Endothelial cell of umbilical vein (primary cell): ENCODE data around the gene LIMK2. TPM values are rescaled to one million over a fixed set of nuclear protein-coding genes. Genes with fewer than 3 reads are reported as not detected.
"Not testable (repeated sequence)": the region's sequence is repeated elsewhere in the genome, so short reads cannot be mapped to it uniquely, and the experiment has no call there.

ENCODE experiments used
- BruUV-seq: library from RNA; stranded (reverse); fragments of 400-500 nt; replicated peaks from 2 replicates; lab custom pipeline; 2021; lab: Mats Ljungman, UMichigan
- CTCF ChIA-PET: fragments of 300-600, 350-600 bp; sonication (Branson Sonifier 250); formaldehyde crosslinking; loops from one replicate; lab custom pipeline; 2021; ENCODE audit warnings: antibody characterized with exemption, inconsistent platforms; lab: Charles Lee
- POLR2A ChIA-PET: fragments of 300-600, 350-600 bp; sonication (Branson Sonifier 250); formaldehyde crosslinking; loops from one replicate; lab custom pipeline; 2021; ENCODE audit warnings: antibody characterized with exemption, inconsistent platforms; lab: Charles Lee
- DNase-seq: peaks from one replicate; pipeline ENCODE4 v3.0.0-alpha.2; 2011; ENCODE audit warnings: low read depth, low spot score
- FAIRE-seq: peaks from 2 replicates; lab custom pipeline; 2011; peaks lifted over from hg19 to GRCh38; lab: Jason Lieb, UNC
- H2AFZ ChIP-seq: 2 replicates; pipeline ENCODE4 v1.6.0; 2012; ENCODE audit warnings: low read depth, low read length, control low read depth, inconsistent platforms
- H3K27ac ChIP-seq: 2 replicates; pipeline ENCODE4 v1.5.1; 2011; ENCODE audit warnings: low read depth, mild to moderate bottlenecking, control low read depth, low read length, moderate library complexity; ENCODE audit not compliant: insufficient read depth
- H3K27me3 ChIP-seq, 2 experiments: 2 replicates each; pipeline versions ENCODE4 v1.6.0 to v1.6.1; 2011; ENCODE audit warnings: low read length in 2 of 2, mixed read lengths in 1 of 2; ENCODE audit not compliant: control insufficient read depth in 2 of 2, insufficient read depth in 2 of 2
- H3K36me3 ChIP-seq, 2 experiments: 2 replicates in 1 of 2; 3 replicates in 1 of 2; pipeline ENCODE4 v1.5.1; 2011; ENCODE audit warnings: low read length in 2 of 2, mild to moderate bottlenecking in 1 of 2, moderate library complexity in 1 of 2; ENCODE audit not compliant: control insufficient read depth in 2 of 2, insufficient read depth in 2 of 2; ENCODE audit errors: extremely low read depth in 1 of 2
- H3K4me1 ChIP-seq: 3 replicates; pipeline ENCODE4 v1.5.1; 2011; ENCODE audit warnings: mild to moderate bottlenecking, low read length; ENCODE audit not compliant: control insufficient read depth, insufficient read depth; ENCODE audit errors: extremely low read depth
- H3K4me2 ChIP-seq: 2 replicates; pipeline ENCODE4 v1.6.1; 2011; ENCODE audit warnings: low read length, control low read depth, mixed read lengths; ENCODE audit not compliant: insufficient read depth
- H3K4me3 ChIP-seq, 3 experiments: fragments of 200-600 bp in 1 of 3; sonication (generic), shearing (Covaris generic) in 1 of 3; replicated peaks in 1 of 3; 2 replicates each; pipeline ENCODE4 v1.5.1; 2011 to 2016; ENCODE audit warnings: control low read depth in 3 of 3, low read length in 3 of 3, mild to moderate bottlenecking in 2 of 3, inconsistent platforms in 1 of 3, low read depth in 1 of 3, moderate library complexity in 1 of 3; ENCODE audit not compliant: insufficient read depth in 1 of 3
- H3K79me2 ChIP-seq: 2 replicates; pipeline ENCODE4 v1.6.0; 2012; ENCODE audit warnings: low read length, inconsistent platforms; ENCODE audit not compliant: control insufficient read depth, insufficient read depth
- H3K9ac ChIP-seq: replicated peaks from 2 replicates; pipeline ENCODE3; 2011; ENCODE audit warnings: low read length, control low read depth; ENCODE audit not compliant: insufficient read depth; ENCODE audit errors: extremely low read depth
- H3K9me1 ChIP-seq: replicated peaks from 3 replicates; pipeline ENCODE4 v1.6.0; 2011; ENCODE audit warnings: mild to moderate bottlenecking, low read length; ENCODE audit not compliant: control insufficient read depth, insufficient read depth; ENCODE audit errors: extremely low read depth
- H3K9me3 ChIP-seq: replicated peaks from 2 replicates; pipeline ENCODE4 v1.5.1; 2012; ENCODE audit warnings: low read length, inconsistent platforms; ENCODE audit not compliant: control insufficient read depth, insufficient read depth
- H4K20me1 ChIP-seq: replicated peaks from 2 replicates; pipeline ENCODE3; 2011; ENCODE audit warnings: mild to moderate bottlenecking, low read length; ENCODE audit not compliant: control insufficient read depth, insufficient read depth; ENCODE audit errors: extremely low read depth
- EZH2 ChIP-seq: IDR thresholded peaks from 2 replicates; pipeline ENCODE4 v1.6.1; 2012; ENCODE audit warnings: borderline replicate concordance, low read depth, mild to moderate bottlenecking, moderate library complexity, low read length, inconsistent platforms; ENCODE audit not compliant: severe bottlenecking
- FOS ChIP-seq: IDR thresholded peaks from 2 replicates; pipeline ENCODE4 v1.6.1; 2011; ENCODE audit warnings: mild to moderate bottlenecking, low read length, moderate library complexity, borderline replicate concordance; ENCODE audit not compliant: insufficient read depth
- GATA2 ChIP-seq: IDR thresholded peaks from 2 replicates; pipeline ENCODE4 v1.7.0; 2011; ENCODE audit warnings: low read depth, mild to moderate bottlenecking, moderate library complexity, mixed read lengths, low read length; ENCODE audit not compliant: insufficient read length, insufficient read depth
- JUN ChIP-seq: IDR thresholded peaks from 2 replicates; pipeline ENCODE4 v1.6.1; 2011; ENCODE audit warnings: borderline replicate concordance, low read depth; ENCODE audit not compliant: insufficient read length, insufficient read depth
- POLR2A ChIP-seq: IDR thresholded peaks from 2 replicates; pipeline ENCODE4 v1.6.1; 2012; ENCODE audit warnings: low read depth, mild to moderate bottlenecking, control low read depth, low read length
- POLR2AphosphoS5 ChIP-seq: IDR thresholded peaks from 2 replicates; pipeline ENCODE4 v1.6.1; 2012; ENCODE audit warnings: low read depth, mild to moderate bottlenecking, control low read depth, low read length, moderate library complexity; ENCODE audit not compliant: insufficient read depth
- dilution Hi-C: fragments of 300-500 bp; cut with MboI; formaldehyde crosslinking; loops from one replicate; pipeline ENCODE4 v1.15.0; 2019; ENCODE audit warnings: low sequenced_read_pairs; ENCODE audit not compliant: extremely low pct_ligation_motif_present
- intact Hi-C: fragments of 100-400 bp; cut with micrococcal nuclease; formaldehyde crosslinking; loops from one replicate; pipeline ENCODE4 v1.10.0; 2022
- polyA plus RNA-seq, 4 experiments: library from polyadenylated mRNA; depleted of rRNA in 3 of 4; stranded (reverse) in 3 of 4; unstranded in 1 of 4; fragments of >200 nt; gene quantifications; 2 replicates each; pipeline versions ENCODE4 v1.2.1 to v1.2.3, GENCODE V29; 2011 to 2012; ENCODE audit warnings: missing spikeins in 1 of 4
- total RNA-seq: library from RNA; stranded (reverse); gene quantifications from 2 replicates; pipeline ENCODE4 v1.2.3, GENCODE V29; 2021
- TF ChIP-seq, protein P1 (sequence below), 2 donors: IDR thresholded peaks; 1 replicate in 1 of 2; 2 replicates in 1 of 2; pipeline ENCODE4 v1.5.1; 2011; ENCODE audit warnings: low read length in 2 of 2, mild to moderate bottlenecking in 2 of 2, moderate library complexity in 2 of 2, control low read depth in 1 of 2, inconsistent platforms in 1 of 2, low read depth in 1 of 2; ENCODE audit not compliant: insufficient read depth in 1 of 2; ENCODE audit errors: extremely low read depth in 1 of 2
- TF ChIP-seq, protein P2 (sequence below): IDR thresholded peaks from 2 replicates; pipeline ENCODE4 v1.6.1; 2011; ENCODE audit not compliant: insufficient read depth, insufficient read length

Gene LIMK2
- total and polyA plus RNA-seq, 2 donors (not counting 3 experiments of a cell fraction or from before 2014, with no cell fraction given), result 23.2 to 76.7 TPM

DNA sequence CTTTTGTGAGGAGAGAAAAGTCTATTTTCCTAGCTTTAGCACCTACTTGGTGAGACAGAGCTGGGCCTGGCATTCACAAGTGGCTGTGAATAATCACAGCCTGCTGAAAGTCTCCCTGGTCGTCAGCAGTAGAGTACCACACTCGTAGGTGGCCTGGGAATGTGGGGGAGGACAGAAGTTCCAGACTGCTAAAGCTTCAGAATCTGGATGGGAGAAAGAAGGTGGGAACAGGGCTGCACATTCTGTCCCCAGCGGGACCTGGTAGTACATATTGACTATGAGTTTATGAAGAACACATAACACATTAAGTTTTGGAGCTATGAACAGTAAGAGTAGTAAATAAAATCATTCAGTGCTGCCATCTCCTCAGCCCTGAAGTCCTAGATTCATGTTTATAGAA, 19.0 kb upstream of the LIMK2 start:
- no peak overlapping the region for H3K4me3 ChIP-seq
- H2AFZ ChIP-seq, result no peak overlapping the region
- FAIRE-seq, result no peak
- H3K9me1 ChIP-seq, result no peaks in the 10 kb centered on the region
- dilution Hi-C loops (no loop called here), intact Hi-C loops (no loop called here)
- peaks cover 0 to 8% of the 10 kb centered on the region in 2 experiments for H3K36me3 ChIP-seq
- BruUV-seq, result no TSS peak
- no peaks in the 10 kb centered on the region for H3K27me3 ChIP-seq
- no peak overlapping the region for H3K4me2 ChIP-seq
- ChIA-PET CTCF (interaction anchor here (0.9 kb wide), 1 partner anchor 79 kb away, joined by 5 read pairs; no protein-coding TSS in a partner anchor), POLR2A (no interaction called here)
- no peaks in the 10 kb centered on the region for H4K20me1 ChIP-seq
- H3K9ac ChIP-seq, result no peak overlapping the region
- H3K79me2 ChIP-seq, result peaks cover 2% of the 10 kb centered on the region
- TF ChIP-seq POLR2A (no peak), GATA2 (no peak), POLR2AphosphoS5 (no peak), FOS (no peak), JUN (no peak), EZH2 (no peak)
- TF ChIP-seq, protein P1, sequence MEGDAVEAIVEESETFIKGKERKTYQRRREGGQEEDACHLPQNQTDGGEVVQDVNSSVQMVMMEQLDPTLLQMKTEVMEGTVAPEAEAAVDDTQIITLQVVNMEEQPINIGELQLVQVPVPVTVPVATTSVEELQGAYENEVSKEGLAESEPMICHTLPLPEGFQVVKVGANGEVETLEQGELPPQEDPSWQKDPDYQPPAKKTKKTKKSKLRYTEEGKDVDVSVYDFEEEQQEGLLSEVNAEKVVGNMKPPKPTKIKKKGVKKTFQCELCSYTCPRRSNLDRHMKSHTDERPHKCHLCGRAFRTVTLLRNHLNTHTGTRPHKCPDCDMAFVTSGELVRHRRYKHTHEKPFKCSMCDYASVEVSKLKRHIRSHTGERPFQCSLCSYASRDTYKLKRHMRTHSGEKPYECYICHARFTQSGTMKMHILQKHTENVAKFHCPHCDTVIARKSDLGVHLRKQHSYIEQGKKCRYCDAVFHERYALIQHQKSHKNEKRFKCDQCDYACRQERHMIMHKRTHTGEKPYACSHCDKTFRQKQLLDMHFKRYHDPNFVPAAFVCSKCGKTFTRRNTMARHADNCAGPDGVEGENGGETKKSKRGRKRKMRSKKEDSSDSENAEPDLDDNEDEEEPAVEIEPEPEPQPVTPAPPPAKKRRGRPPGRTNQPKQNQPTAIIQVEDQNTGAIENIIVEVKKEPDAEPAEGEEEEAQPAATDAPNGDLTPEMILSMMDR (IDR thresholded peaks at IDR 0.05; ENCODE audit: extremely low read depth in 1 of 2, insufficient read depth in 1 of 2, low read depth in 1 of 2, low read length in 2 of 2), result no peak
- TF ChIP-seq, protein P2, sequence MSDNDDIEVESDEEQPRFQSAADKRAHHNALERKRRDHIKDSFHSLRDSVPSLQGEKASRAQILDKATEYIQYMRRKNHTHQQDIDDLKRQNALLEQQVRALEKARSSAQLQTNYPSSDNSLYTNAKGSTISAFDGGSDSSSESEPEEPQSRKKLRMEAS, result no peak
- no peaks in the 10 kb centered on the region for H3K4me1 ChIP-seq
- no peaks in the 10 kb centered on the region for H3K9me3 ChIP-seq
- H3K27ac ChIP-seq, result no peak overlapping the region
- DNase-seq, result no peak

DNA sequence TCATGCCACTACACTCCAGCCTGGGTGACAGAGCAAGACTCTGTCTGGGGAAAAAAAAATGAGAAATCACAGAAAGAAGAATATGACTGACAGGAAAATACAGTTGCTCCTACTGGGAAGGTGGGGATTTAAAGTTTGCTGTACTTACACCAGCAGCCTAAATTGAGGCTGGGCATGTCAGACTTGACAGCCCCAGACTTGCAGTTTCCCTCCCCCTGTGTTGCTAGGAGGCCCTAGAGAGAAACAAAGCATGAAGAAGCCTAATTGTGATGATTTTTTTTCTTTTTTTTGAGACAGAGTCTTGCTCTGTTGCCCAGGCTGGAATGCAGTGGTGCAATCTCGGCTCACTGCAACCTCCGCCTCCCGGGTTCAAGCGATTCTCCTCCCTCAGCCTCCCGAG, 17.4 kb upstream of the LIMK2 start:
- not testable (repeated sequence) for BruUV-seq, FAIRE-seq, H3K79me2 ChIP-seq

More for the DNA sequence above, 17.4 kb upstream of the LIMK2 start:
- H4K20me1 ChIP-seq, H3K9me1 ChIP-seq, H3K4me3 ChIP-seq, H3K9ac ChIP-seq, POLR2A ChIA-PET, H3K27me3 ChIP-seq, H3K27ac ChIP-seq, DNase-seq, H2AFZ ChIP-seq, dilution Hi-C loops, H3K9me3 ChIP-seq, H3K4me1 ChIP-seq, H3K36me3 ChIP-seq, H3K4me2 ChIP-seq, CTCF ChIA-PET: not testable (repeated sequence)
- intact Hi-C loops, result loop anchor here (5.0 kb wide), 1 partner anchor 78 kb away; no protein-coding TSS in a partner anchor
